NT2/D1 (cell line): ENCODE results near the gene TCF19.

Experiments
- YY1 ChIP-seq: IDR thresholded peaks from 2 replicates; pipeline ENCODE4 v1.6.1; 2011; ENCODE audit not compliant: insufficient read length, insufficient read depth
- ZNF274 ChIP-seq: IDR thresholded peaks from 2 replicates; pipeline ENCODE4 v1.6.1; 2011; ENCODE audit warnings: mild to moderate bottlenecking, low read depth, low read length

DNA sequence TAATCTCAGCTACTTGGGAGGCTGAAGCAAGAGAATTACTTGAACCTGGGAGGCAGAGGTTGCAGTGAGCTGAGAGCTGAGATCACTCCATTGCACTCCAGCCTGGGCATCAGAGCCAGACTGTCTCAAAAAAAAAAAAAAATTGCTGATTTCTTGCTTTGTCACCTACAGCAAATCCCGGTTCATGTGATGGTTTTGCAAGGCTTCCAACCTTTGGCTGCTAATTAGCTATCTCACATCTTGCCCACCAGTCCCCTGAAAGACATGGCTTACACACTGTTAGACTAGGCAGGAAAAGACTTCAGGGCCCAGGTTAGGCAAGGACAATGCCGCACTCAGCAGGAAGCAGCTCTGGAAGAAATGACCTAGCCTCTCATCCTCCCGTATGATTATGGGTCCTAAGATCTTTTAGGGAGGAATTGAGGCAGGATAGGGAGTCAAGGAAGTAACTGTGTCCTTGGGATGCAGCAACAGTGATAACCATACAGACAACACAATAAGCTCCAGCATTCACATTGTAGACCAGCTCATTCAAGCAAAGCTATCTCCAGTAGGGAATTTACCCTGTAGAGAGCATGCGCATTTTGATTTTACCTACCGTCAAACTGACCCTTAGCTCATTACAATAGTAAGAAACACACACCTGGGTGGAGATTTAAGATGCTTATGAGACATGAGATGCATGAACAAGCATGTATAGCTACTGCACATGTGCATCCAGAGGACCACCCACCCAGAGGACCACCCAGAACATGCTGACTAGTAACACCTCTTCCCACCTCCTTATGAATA, 52.5 kb downstream of the TCF19 start:
- TF ChIP-seq YY1, result no peak
- TF ChIP-seq ZNF274, result no peak
